ENCODE measurements around the gene ZDHHC6.
"Not testable (repeated sequence)": the region's sequence is repeated elsewhere in the genome, so short reads cannot be mapped to it uniquely, and the experiment has no call there.

ZDHHC6 gene, protein sequence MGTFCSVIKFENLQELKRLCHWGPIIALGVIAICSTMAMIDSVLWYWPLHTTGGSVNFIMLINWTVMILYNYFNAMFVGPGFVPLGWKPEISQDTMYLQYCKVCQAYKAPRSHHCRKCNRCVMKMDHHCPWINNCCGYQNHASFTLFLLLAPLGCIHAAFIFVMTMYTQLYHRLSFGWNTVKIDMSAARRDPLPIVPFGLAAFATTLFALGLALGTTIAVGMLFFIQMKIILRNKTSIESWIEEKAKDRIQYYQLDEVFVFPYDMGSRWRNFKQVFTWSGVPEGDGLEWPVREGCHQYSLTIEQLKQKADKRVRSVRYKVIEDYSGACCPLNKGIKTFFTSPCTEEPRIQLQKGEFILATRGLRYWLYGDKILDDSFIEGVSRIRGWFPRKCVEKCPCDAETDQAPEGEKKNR

DNA sequence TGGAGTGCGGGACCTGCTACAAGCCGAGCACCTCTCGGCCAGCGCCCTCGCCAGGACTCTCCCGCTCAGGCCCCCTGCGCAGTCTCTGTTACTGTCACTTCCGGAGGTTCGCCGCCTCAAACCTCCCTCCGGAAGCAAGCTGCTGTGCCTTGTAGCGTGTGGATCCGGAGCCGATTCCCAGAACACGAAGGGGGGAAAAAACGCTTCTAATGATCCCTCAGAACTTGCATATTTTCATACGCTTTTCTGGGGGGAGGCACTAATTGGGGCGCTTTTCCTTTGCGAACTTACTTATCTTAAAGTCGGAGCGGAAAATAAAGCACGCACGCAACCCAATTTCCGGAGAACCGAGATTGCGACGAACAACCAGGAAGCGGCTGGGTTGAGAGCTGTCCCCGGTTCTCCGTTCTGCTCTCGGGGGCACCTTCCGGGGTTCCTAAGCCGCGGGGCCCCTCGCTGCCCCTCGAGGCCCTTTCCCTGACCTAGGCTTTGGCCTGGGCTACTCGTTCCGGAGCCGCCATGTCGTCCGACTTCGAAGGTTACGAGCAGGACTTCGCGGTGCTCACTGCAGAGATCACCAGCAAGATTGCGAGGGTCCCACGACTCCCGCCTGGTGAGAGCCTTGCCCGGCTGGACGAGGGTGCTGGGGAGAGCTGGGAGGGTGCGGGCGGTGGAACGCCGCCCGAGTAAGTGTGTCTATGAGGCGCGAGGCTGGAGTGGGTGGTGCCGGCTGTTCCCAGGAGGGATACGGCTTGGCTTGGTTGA lies at the start of gene ZDHHC6, which contains the start of gene VTI1A:
Gene ZDHHC6 (minus strand): TSS at position 60 of the 765 bp plus-strand sequence. CDS start 1,478 bp downstream, outside the sequence.
Gene VTI1A (plus strand): TSS at position 361 of the 765 bp plus-strand sequence. CDS start 159 bp downstream, at position 520.
- peak; percentile 86 for DNase-seq

DNA sequence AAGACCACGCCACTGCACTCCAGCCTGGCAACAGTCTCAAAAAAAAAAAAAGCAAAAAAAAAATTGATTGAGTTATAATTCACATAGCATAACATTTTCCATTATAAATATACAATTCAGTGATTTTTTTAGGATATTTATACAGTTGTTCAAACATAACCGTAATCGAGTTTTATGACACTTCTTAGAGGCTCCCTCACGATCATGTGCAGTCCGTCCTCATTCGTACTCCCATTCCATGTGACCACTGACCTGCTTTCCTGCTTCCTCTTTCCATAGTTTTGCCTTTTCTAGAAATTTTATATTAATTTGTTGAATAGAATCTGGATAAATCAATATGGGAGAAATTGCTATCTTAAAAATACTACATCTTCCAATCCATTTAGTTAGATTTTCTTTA lies 46.0 kb upstream of the ZDHHC6 start:
- no peak for DNase-seq

DNA sequence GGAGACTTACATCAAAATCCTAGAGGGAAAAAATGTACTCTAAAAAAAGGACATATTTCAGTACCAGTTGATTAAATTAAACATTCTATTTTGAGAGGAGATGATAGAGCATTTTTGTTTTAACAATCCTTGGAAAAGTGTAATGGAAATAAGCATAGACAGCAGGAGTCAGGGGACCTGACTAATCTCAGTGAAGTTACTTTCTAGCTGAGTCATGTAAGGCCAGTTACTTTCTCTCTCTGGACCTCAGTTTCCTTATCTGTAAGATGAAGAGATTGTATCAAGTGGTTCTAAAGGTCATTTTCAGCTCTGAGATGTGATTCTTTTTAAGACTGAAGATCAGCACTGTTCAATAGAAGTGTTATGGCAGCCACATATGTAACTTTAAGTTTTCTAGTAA lies 44.4 kb upstream of the ZDHHC6 start:
- DNase-seq, result no peak

DNA sequence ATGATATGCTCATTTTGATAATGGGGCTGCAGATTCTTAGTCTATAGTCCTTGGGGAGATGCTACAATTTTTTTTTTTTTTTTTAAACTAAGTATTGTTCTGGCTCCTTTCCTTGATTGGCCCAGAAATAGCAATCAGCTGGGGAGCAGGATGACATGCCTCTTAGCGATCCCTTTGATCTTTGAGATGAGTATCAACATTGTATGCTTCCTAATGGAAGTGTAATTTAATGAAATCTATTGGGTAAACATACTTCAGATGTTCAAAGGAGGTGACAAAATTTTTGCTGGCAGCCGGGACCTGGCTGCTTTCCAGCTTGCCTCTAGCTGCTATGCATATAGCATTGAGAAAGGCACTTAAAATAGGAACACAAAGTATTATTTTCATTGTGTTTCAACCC lies 43.8 kb upstream of the ZDHHC6 start:
- DNase-seq, result no peak

DNA sequence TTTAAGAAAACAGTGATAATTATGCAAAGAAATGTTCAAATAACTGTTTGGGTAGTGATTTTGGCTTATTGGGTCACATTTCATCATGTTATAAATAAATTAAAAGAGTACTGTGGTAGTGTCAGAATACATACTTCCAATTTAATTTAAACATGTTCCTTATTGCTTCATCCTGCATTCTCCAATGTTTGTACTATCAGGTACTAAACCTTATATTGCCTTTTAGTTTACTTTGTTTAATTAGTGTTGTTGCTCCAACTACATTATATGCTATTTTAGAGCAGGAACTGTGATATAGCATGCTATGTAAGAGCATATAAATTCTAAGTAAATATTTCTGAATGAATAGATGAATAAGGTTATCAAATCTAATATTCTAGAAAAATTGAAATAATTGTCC lies 41.2 kb upstream of the ZDHHC6 start:
- DNase-seq, result no peak

DNA sequence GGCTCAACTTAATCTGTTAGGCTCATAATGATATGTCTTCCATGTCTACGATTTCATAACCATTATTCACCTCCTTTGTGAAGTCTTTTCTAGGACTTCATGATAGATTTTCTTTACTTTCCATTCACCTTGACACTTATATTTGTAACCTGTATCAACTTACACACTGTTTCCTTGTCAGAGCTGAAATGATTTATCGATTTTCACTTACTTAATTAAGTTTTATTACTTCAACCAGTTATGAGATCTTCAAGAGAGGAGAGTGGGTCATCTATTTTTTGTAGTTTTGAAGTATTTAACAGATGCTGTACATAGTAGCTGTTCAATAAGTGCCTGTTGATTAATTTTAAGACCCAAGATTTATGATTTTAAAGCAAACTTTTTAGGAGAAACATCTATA lies 37.7 kb upstream of the ZDHHC6 start:
- no peak for DNase-seq

DNA sequence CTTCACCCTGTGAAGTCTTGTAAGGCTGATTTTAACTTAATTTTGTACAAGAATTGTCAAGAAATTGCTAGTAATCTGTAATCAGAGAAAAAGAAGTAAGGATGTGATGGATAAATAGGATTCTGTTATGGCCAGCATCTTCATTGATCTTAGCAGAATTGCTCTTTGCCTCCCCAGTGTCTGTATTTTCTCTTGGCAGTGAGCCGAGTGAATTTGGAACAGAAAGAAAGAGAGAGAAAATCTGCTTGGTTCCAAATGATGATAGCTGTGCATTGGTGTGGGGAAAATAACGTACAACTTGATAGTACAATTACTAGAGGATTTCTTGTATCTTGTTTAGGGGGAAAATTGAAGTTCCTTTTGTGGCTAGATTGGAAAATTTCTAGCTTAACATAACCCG lies 34.9 kb upstream of the ZDHHC6 start:
- DNase-seq, result no peak

DNA sequence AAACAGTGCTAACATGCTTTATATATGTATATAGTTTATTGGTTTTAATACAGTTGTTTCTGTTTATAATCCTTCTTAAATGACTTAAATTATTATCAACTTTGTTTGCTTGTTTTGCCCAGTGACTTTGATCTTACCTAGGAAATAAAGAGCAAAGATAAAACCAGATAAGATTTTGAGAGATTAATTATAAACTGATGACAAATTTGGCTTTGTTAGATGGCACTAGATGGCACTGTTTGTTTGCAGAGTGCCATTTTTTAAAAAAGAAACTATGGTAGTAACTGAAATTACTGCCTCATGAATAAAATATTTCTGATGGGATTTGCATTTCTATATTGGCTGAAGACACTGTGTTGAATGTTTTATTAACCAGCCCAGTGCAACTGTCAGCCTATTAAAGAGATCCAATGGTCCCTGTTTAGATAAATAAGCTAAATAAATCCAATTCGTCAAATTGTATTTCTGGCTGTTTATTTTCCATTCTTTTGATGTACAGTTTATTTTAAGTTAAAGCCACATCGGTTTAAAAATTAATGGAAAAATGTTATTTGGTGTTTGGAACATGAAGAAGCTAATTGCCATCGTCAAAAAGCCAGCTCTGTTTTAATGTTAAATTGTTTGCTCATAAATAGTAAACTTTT lies 29.0 kb upstream of the ZDHHC6 start:
- peak; percentile 5 for DNase-seq

DNA sequence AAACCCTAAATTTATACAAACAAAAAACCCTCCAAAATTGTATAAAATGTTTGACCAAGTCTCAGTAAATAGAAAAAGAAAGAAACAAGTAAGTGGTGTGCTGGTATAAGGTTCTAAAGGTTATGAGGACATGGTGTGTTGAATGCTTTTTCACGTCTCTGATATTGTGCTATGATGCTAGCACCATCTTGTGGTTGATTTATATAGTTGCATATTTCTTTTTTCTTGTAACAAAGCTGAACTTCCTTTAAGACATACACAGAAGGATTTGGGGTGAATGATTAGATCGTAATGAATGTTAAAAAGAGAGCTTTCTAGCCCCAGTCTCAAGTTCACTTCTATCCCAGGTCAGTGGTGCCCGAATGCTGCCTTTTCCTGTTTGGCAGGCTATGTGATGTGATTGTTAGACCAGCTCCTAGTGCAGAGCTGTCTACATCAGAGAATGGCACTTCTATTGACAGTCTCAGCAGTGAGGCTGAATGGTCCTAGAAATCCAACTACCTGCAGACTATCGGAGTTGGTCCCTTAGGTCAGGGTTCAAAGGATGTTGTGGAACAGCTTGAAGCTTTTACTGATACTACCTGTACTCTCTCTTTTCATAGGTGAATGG lies 25.3 kb upstream of the ZDHHC6 start:
- peak; percentile 47 for DNase-seq

DNA sequence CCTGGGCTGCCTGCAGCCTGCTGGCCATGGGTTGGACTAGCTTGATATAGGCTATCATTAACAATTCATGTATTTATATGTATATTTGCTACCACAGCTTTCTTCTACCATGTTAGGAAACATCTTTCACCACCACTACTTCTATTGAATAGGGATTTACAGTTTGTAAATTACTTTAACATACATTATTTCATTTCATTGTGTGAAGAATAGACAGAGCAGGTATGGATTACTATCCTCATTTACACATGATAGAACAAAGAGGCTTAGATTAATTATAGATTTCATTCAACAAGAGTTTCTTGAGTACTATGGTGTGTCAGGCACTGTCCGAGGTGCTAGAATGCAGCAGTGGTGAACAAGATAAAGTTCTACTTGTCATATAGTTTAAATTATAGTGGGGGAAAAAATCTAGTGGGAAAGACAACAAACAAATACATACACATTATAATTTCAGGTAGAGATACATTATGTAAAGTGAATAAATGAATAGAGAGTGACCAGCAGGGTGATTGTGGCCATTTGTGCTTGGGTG lies 20.9 kb upstream of the ZDHHC6 start:
- no peak for DNase-seq

DNA sequence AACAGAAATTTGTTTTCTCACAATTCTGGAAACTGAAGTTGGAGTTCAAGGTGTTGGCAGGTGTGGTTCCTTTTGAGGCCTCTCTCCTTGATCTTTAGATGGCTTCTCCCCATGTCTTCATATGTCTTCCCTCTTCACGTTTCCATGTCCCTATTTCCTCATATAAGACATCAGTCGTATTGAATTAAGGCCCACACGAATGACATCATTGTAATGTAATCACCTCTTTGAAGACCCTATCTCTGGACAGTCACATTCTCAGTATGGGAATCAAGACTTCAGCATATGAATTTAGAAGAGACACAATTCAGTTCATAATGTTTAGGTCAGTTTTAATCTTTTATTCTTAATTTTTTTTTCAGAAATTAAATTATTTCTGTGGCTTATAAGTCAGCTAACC lies 20.1 kb upstream of the ZDHHC6 start:
- DNase-seq, result no peak

DNA sequence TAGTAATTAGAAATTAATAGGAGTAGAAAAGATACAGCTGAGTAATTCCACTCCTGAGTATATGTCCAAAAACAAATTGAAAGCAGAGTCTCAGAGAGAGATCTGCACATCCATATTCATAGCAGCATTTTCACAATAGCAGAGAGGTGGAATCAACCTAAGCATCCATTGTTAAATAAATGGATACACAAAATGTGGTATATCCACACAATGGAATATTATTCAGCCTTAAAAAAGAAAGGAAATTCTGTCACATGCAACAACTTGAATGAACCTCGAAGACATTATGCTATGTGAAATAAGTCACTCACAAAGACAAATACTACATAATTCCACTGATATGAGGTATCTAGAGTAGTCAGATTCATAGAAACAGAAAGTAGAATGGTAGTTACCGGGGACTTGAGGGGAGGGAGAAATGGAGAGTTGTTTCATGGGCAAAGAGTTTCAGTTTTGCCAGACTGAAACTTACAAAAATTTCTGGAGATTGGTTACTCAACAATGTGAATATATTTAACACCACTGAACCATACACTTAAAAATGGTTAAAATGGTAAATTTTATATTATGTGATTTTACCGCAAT lies 18.7 kb upstream of the ZDHHC6 start:
- no peak for DNase-seq

DNA sequence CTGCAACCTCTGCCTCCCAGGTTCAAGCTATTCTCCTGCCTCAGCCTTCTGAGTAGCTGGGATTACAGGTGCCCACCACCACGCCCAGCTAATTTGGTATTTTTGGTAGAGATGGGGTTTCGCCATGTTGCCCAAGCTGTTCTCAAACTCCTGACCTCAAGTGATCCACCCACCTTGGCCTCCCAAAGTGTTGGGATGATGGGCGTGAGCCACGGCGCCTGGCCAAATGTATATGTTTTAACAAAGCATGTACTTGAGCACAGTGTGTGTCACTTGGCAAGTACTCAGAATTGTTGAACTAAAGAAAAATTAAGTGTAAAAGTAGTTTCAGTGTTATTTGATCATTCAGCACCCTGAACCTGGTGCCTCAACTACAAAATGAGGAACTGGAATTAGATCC lies 17.4 kb upstream of the ZDHHC6 start:
- DNase-seq, result not testable (repeated sequence)

DNA sequence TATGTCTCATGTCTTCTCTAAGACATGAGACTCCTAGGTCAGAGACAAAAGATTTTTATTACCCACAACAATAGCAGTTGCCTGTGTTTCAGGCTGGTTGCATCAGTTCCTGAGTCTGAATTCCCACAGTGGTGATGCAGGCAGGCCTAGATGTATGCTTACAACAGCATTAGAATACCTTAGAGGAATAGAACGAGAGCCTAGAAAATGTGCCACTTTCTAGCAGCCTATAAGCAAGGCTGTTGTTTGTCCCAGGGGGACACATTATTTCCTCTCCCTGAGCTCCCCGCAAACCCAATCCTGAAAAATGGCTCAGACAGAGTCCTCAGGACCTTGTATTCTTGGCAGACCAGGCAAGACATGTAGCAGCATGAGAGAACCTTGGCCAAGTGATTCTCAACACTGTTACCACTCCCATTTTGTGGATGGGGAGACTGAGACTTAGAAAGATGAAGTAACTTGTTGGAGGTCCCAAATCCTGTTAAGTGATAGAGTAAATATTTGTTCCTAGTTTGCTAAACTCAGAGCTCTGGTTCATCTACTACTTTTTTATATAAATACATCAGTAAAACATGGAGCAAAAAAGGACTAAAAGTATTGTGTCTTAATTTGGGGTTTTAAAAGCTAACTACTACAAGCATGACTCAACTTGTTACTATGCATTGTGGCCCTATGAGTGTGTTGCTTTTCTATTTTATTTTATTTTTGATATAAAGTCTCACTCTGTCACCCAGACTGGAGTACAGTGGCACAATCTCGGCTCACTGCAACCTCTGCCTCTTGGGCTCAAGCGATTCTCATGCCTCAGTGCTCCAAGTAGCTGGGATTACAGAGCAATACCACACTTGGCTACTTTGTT lies 14.5 kb upstream of the ZDHHC6 start:
- no peak for DNase-seq

DNA sequence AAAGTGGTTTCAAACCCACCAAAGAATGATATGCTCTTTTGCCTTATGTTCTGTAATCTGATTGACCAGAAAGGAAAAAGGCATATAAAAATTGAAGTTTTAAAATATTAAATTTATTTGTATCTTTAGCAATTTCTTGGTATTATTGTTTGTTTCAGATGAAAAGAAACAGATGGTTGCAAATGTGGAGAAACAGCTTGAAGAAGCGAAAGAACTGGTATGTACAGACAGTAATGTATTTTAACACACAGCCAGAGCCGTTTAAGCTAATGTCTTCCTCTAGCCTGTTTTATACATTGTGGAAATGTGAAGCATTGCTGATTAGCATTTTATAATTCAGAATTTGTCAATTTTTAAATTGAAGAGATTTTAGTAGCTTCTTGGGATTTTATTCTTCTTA lies 13.7 kb upstream of the ZDHHC6 start:
- DNase-seq, result no peak

DNA sequence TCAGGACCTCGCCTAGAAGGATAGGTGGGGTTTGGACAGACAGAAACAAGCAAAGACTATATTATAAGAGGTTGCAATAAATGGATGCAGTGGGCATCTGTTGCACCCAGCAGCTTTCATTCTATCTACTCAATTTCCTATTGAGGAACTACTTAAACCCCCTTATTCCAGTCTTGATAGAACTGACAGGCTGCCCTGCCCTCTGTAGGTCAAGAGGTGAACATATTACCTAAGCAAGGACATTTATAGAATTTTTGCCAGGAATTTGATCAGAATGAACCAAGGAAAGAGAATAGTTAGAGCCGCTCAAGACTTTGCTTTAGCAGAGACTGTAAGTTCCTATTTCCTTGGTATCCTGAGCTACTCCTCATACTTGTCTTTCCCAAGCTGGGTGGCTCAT lies 9.8 kb upstream of the ZDHHC6 start:
- no peak for DNase-seq

DNA sequence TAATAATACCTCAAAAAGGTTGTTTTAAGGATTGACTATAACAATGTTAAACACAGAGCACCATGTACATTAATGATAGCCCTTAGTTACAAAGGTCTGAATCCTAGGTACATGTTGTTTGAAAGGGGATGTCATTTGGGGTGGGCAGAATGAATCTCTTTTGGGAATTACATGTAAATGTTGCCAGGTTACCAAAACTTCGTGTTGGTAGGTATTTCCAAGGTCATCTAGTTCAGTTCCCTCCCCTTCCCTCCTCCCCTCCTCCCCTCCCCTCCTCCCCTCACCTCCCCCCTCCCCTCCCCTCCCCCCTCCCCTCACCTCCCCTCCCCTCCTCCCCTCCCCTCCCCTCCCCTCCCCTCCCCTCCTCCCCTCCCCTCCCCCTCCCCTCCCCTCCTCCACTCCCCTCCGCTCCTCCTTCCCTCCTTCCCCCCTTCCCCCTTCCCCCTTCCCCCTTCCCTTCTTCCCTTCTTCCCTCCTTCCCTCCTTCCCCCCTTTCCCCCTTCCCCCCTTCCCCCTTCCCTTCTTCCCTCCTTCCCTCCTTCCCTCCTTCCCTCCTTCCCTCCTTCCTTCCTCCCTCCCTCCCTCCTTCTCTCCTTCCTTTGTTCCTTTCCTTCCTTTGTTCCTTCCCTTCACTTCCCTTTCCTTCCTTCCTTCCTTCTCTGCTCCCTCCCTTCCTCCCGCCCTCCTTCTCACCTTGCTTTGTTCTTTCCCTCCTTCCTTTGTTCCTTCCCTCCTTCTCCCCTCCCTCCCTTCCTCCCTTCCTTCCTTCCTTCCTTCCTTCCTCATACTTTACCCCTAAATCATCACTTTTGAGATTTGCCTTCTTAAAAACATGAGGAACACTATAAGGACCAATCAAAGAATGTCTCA lies 8.4 kb upstream of the ZDHHC6 start:
- DNase-seq, result no peak

DNA sequence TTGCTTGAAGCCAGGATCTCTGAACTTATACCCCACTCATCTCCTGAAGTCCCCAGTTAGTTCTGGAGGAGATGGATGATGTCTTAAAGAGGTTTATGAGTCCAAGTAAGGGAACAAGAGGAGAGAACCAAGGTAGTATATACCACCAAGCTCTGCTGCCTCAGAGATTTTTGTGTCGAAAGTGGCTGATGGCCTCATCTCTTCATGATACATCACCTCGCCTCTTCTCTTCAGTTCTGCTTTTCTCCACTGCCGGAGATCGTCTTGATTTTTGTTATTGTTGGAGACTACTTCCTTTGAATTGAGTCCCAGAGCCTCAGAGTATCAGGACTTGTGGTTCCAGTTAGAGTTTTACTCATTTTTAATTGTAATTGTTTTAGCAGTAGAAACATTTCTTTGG lies 2.2 kb upstream of the ZDHHC6 start:
- no peak for DNase-seq

DNA sequence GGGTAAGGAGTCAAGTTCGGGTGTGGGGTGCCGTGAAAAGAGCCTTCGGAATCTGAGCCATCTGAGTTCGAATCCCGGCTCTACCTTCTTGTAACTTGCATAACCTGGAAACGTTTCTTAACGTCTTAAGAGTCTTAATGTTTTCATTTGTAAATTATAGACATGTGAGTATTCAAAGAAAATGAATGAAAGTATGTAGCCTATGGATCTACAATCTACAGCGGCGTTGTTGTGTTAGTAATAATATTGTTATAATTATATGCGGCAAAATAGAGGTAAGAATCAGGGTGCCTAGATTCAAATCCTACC lies 860 bp upstream of the ZDHHC6 start:
- no peak for DNase-seq

DNA sequence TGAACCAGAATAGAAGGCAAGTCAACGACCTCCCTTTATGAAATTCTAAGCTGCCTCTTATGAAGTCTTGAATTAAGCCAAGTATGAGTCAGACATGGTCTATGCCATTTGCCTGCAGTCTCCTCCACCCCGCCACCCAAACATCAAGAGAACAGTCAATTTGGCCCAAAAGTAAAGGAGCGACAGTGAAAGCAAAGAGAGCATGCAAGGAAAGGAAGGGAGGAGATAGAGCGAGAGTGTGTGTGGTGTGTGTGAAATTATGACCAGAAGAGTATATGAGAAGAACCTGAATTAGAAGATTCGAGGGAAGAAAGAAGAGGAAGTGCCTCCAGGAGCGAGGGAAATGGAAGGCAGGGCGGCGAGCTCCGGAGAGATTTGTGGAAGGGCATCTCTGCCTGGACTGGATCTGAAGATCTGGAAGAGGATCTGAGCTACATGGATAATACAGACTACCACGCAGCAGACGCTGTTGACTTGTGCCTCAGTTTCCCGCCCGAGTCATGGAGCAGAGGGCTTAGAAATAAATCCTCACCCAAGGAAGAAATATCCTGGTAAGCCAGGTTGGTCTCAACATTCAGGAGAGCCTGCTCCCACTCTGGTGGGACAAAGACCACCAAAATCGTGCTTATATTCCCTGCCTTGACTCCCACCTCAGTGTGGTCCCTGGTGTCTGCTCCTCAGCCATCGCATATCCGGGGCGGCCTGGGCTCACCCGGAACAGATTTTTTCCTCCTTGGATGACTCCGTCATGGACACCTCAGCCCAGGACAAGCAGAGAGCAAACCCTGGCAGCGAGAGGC lies 459 bp downstream of the ZDHHC6 start:
- DNase-seq, result peak; percentile 7
